Measurements from ENCODE around the gene ITGAD.

The ITGAD gene

DNA sequence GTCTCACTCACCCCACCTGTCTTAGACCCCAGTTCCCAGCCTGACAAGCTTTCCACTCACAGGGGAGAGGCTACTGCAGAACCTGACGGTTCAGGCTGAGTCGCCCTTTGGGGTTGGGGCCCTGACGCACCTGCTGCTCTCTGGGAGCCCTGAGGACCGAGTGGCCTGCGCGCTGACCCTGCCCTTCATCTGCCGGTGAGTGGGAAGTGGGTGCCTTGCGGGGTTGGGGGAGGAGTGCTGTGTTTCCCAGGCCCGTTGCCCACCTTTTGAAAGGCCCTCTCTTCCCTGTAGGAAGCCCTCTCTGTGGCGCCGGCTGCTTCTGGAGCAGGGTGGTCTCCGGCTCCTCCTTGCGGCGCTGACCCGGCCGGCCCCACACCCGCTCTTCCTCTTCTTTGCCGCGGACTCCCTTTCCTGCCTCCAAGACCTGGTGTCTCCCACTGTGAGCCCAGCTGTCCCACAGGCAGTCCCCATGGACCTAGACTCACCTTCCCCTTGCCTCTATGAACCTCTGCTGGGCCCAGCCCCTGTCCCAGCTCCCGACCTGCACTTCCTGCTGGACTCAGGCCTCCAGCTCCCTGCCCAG is 72.7 kb downstream of the ITGAD start:
- H3K4me3 ChIP-seq (ENCODE audit: low read depth, low read length) = no peak overlapping the region
- no peak for DNase-seq (ENCODE audit: low read depth)
- no peak for TF ChIP-seq CTCF (IDR thresholded peaks at IDR 0.05; ENCODE audit: low read depth, low read length, missing control alignments)

DNA sequence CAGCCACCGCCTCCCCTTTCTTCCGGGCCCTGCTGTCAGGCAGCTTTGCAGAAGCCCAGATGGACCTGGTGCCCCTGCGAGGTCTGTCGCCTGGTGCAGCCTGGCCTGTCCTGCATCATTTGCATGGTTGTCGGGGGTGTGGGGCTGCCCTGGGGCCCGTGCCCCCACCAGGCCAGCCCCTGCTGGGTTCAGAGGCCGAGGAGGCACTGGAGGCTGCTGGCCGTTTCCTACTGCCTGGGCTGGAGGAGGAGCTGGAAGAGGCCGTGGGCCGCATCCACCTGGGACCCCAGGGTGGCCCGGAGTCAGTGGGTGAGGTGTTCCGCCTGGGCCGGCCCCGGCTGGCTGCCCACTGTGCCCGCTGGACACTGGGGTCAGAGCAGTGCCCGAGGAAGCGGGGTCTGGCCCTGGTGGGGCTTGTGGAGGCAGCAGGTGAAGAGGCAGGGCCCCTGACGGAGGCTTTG is 73.3 kb downstream of the ITGAD start:
- H3K4me3 ChIP-seq (ENCODE audit: low read depth, low read length) = no peak overlapping the region
- no peak for TF ChIP-seq CTCF (IDR thresholded peaks at IDR 0.05; ENCODE audit: low read depth, low read length, missing control alignments)
- DNase-seq (ENCODE audit: low read depth) = no peak

GRCh38 chr16:31467151-31467773 is 74.1 kb downstream of the ITGAD start:
- no peak overlapping the region for H3K4me3 ChIP-seq (ENCODE audit: low read depth, low read length)
- TF ChIP-seq CTCF (IDR thresholded peaks at IDR 0.05; ENCODE audit: low read depth, low read length, missing control alignments) = no peak
- DNase-seq (ENCODE audit: low read depth) = no peak

DNA sequence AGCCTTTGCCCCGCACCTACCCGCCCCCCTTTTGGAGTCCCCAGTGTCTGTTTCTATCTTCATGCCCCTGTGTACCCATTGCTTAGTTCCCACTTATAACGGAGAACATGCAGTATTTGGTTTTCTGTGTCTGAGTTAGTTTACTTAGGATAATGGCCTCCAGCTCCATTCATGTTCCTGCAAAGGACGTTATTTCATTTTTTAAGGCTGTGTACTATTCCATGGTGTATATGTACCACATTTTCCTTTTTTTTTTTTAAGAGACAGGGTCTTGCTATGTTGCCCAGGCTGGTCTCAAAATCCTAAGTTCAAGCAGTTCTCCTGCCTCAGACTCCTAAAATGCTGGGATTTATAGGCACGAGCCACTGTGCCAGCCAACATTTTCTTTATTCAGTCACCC is 74.7 kb downstream of the ITGAD start:
- DNase-seq (ENCODE audit: low read depth) = no peak
- H3K4me3 ChIP-seq (ENCODE audit: low read depth, low read length) = no peak overlapping the region
- no peak for TF ChIP-seq CTCF (IDR thresholded peaks at IDR 0.05; ENCODE audit: low read depth, low read length, missing control alignments)

DNA sequence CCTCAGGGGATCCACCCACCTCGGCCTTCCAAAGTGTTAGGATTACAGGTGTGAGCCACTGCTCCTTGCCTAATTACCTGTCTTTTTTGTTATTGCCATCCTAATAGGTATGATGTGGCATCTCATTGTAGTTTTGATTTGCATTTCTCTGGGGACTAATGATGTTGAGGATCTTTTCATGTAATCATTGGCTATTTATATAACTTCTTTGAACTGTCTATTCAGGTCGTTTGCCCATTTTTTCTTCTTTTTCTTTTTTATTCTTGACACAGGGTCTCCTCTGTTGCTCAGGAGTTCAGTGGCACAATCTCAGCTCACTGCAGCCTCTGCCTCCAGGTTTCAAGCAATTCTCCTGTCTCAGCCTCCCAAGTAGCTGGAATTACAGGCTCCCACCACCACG is 77.5 kb downstream of the ITGAD start:
- no peak for DNase-seq (ENCODE audit: low read depth)
- no peak for TF ChIP-seq CTCF (IDR thresholded peaks at IDR 0.05; ENCODE audit: low read depth, low read length, missing control alignments)
- no peak overlapping the region for H3K4me3 ChIP-seq (ENCODE audit: low read depth, low read length)

GRCh38 chr16:31471241-31471874 is 78.2 kb downstream of the ITGAD start:
- no peak overlapping the region for H3K4me3 ChIP-seq (ENCODE audit: low read depth, low read length)
- no peak for TF ChIP-seq CTCF (IDR thresholded peaks at IDR 0.05; ENCODE audit: low read depth, low read length, missing control alignments)
- no peak for DNase-seq (ENCODE audit: low read depth)

Measured in GM12864 (cell line).